Heart right ventricle (tissue), 16 donors: ENCODE results near the gene ZNRF1. TPM values are rescaled to one million over a fixed set of nuclear protein-coding genes. Genes with fewer than 3 reads are reported as not detected.
"Not testable (repeated sequence)": the region's sequence is repeated elsewhere in the genome, so short reads cannot be mapped to it uniquely, and the experiment has no call there.

ENCODE experiments used
- ATAC-seq, 8 donors: fragments of 200-7000 bp; cut with Tn5 transposase; one replicate each; pipeline ENCODE4 v1.9.1; 2020; ENCODE audit warnings: mild to moderate bottlenecking in 8 of 8, moderate library complexity in 8 of 8, moderate number of reproducible peaks in 1 of 8
- DNase-seq, 2 donors: peaks; one replicate each; pipeline ENCODE4 v3.0.0-alpha.2; 2020
- H3K27ac ChIP-seq, 10 donors: fragments of 200-600 bp; sonication (generic) in 2 of 10; one replicate each; pipeline versions ENCODE4 v1.5.0 to v1.8.0; 2020 to 2022; ENCODE audit warnings: mild to moderate bottlenecking in 3 of 10
- H3K27me3 ChIP-seq, 7 donors: fragments of 200-600 bp; one replicate each; pipeline ENCODE4 v1.8.0; 2021 to 2022; ENCODE audit warnings: mild to moderate bottlenecking in 2 of 7
- H3K36me3 ChIP-seq, 9 donors: fragments of 200-600 bp; sonication (generic) in 1 of 9; one replicate each; pipeline versions ENCODE4 v1.5.0 to v1.8.0; 2020 to 2022; ENCODE audit warnings: mild to moderate bottlenecking in 2 of 9
- H3K4me1 ChIP-seq, 9 donors: fragments of 200-600 bp; sonication (generic) in 1 of 9; one replicate each; pipeline versions ENCODE4 v1.5.0 to v1.8.0; 2020 to 2022; ENCODE audit warnings: mild to moderate bottlenecking in 4 of 9
- H3K4me3 ChIP-seq, 10 donors: fragments of 200-600 bp; sonication (generic) in 2 of 10; one replicate each; pipeline versions ENCODE4 v1.5.0 to v1.8.0; 2020 to 2022; ENCODE audit warnings: mild to moderate bottlenecking in 7 of 10, moderate library complexity in 2 of 10
- H3K9me3 ChIP-seq, 11 donors: fragments of 200-600 bp in 10 of 11; sonication (generic) in 2 of 11; one replicate each; pipeline versions ENCODE4 v1.5.0 to v1.8.0; 2013 to 2022; ENCODE audit warnings: mild to moderate bottlenecking in 2 of 11, control low read depth in 1 of 11, moderate library complexity in 1 of 11
- CTCF ChIP-seq, 9 donors: fragments of 200-600 bp; sonication (generic) in 2 of 9; IDR thresholded peaks; one replicate each; pipeline versions ENCODE4 v1.5.0 to v1.8.0; 2021 to 2022; ENCODE audit warnings: antibody characterized with exemption in 9 of 9, mild to moderate bottlenecking in 5 of 9, moderate library complexity in 1 of 9
- WGBS, 2 donors: extraction: QIAGEN DNeasy Blood & Tissue Kit; methylation state at CpG; one replicate each; pipeline ENCODE4 v1.1.7; 2013; ENCODE audit warnings: inconsistent platforms in 1 of 2; 5-methylcytosine and 5-hydroxymethylcytosine counted together
- intact Hi-C, 10 donors: fragments of 100-400 bp; cut with DNase I; formaldehyde crosslinking; loops; one replicate each; pipeline versions ENCODE4 v1.11.1 to v1.14.2; 2022
- polyA plus RNA-seq, 2 donors: library from polyadenylated mRNA; stranded (reverse); fragments of 200-250 nt; gene quantifications; one replicate each; pipeline ENCODE4 v1.2.3, GENCODE V29; 2013
- total RNA-seq, 10 donors: library from RNA; stranded (reverse); fragmentation: NEBNext Ultra II Directional in 3 of 10; extraction: Animal tissue kit (Norgen Biotek cat#: 25700) in 3 of 10; gene quantifications; one replicate each; pipeline versions ENCODE4 v1.2.1 to v1.2.4, GENCODE V29; 2021 to 2023
- donor health status: Arrhythmogenic right ventricular cardiomyopathy.
- donor health status: ischemic (EF 13 %, LVEDD 7.1; RV severe dilation, severe dysfunction).
- donor health status: healthy with polysubstance abuse.
- donor health status: DM: no; HTN: yes; CAD: no.
- donor health status: DM: no; HTN: no; CAD: no.
- donor health status: ischemic (EF 25% LVEDD 6.9; RV normal size, moderate dysfunction).
- donor health status: ischemic (EF 25% LVEDD 5.7; RV mildly dilated, moderate dysfunction).
- donor health status: healthy.
- donor health status: DM: yes; HTN: yes; CAD: no.
- donor health status: Ischemic cardiomyopathy.
- donor health status: ischemic (EF 35%, LVEDD 5.7; RV mildly dilated, moderate dysfunction).
- donor health status: nonischemic (EF 11% LVEDD 7.7; RV severe dilation, severe dysfunction).
- donor health status: DM: yes; HTN: yes; CAD: no.
- donor health status: PGD.
- donor health status: ischemic (EF 29% LVEDD 5.4; RV normal size, mild dysfunction).
- donor health status: nonischemic (EF 23%, LVEDD 6.1; RV moderate dilation, normal function).

Gene ZNRF1
- total and polyA plus RNA-seq, 12 donors, result 13.1 to 30.8 (median 20.8) TPM

DNA sequence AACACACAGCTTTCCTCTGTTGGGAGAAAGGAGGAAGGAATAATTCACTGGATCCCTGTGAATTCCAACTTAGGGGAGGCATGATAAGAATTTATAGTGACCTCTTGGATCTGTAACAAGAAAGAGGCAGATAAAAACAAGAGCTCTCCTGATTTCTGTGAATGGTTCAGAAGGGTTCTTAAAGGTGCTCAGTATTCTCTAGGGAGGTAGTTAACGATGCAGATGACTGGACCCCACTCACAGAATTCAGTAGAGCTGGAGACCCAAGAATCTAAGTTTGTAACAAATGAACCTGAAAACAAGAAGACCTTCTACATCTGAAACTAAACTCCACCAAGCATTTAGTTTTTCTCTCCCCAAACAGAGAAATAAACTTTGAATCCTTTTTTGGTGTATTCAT, 8.6 kb downstream of the ZNRF1 start:
- DNase-seq (no peak), ATAC-seq (no peak)
- Histone ChIP-seq H3K27ac (no peak overlapping the region), H3K4me3 (no peak overlapping the region), H3K27me3 (no peaks in the 10 kb centered on the region), H3K36me3 (no peaks in the 10 kb centered on the region), H3K9me3 (no peaks in the 10 kb centered on the region), H3K4me1 (peaks cover 5 to 64% (median 30%) of the 10 kb centered on the region in 9 donors)
- no peak for TF ChIP-seq CTCF (IDR thresholded peaks at IDR 0.05)
- WGBS, 2 donors, result 69 to 81% methylated on average over 1 of the region's 1 CpG
- intact Hi-C loops, result no loop called here

DNA sequence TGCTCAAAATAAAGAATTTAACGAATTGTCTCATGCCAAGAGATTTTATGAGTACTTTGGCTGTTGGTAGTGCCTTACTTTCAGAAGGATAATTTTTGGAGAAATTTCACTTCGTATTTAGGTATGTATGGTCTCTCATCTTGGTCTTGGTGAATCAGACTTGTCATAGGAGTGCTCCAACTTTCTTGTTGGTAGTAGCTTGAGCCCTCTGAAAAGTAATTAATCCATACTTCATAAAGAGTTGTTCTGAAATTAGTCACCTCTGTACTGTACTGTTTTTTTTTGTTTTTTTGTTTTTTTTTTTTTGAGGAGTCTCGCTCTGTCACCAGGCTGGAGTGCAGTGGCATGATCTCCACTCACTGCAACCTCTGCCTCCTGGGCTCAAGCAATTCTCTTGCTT, 11.6 kb downstream of the ZNRF1 start:
- Histone ChIP-seq H3K4me1 (peaks cover 10 to 66% (median 32%) of the 10 kb centered on the region in 9 donors), H3K27ac (peak overlapping the region in 1 of 10 donors; percentile 91), H3K27me3 (no peaks in the 10 kb centered on the region), H3K4me3 (no peak overlapping the region), H3K9me3 (no peaks in the 10 kb centered on the region), H3K36me3 (no peaks in the 10 kb centered on the region)
- DNase-seq (no peak), ATAC-seq (no peak)
- 81 to 86% methylated on average over 3 of the region's 3 CpGs for WGBS, 2 donors
- intact Hi-C loops, result no loop called here
- TF ChIP-seq CTCF (IDR thresholded peaks at IDR 0.05), result no peak

DNA sequence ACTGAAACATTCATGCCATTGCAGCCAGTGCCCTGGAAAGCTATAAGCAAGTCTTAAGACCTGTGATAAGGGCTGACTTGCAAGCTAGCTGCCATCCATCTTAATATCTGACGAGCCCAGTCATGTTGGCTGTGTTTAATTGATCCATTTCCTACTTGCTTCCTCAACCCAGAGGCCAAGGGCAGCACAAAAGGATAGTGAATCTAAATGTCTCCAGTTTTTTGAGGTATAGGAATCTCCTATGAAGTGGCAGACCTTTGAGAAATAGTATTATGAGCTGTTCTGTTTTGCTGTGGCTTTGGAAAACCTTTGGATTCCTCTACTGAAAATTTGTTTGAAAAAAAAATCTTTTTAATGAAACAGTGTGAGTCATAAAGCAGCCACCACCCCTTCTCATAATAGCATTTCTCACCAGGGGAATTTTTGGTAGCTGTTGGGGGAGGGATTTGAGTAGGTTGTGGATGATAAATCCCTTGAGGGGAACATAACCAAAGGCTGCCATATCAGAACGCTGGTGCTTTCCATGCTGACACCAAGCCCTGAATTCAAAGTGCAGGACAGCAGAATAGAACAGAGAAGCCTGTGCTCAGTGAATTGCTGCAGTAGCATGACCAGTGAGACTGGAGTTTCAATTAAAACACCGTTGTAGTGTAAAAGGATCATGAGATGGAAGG, 12.9 kb downstream of the ZNRF1 start:
- Histone ChIP-seq H3K4me3 (peak overlapping the region in 1 of 10 donors; percentile 10), H3K9me3 (no peaks in the 10 kb centered on the region), H3K27me3 (no peaks in the 10 kb centered on the region), H3K36me3 (no peaks in the 10 kb centered on the region), H3K27ac (peak overlapping the region; percentile 51 to 91 (median 74)), H3K4me1 (peaks cover 10 to 60% (median 35%) of the 10 kb centered on the region in 9 donors)
- DNase-seq, result peak in 1 of 2 donors; percentile 38
- TF ChIP-seq CTCF (IDR thresholded peaks at IDR 0.05), result no peak
- ATAC-seq, result peak; percentile 56 to 94 (median 83)
- intact Hi-C loops, result no loop called here
- 20 to 34% methylated on average over 3 of the region's 3 CpGs for WGBS, 2 donors

- no peaks in the 10 kb centered on the region for H3K36me3 ChIP-seq
- peak in 7 of 8 donors; percentile 16 to 73 (median 50) for ATAC-seq
- intact Hi-C loops, result no loop called here
- H3K27me3 ChIP-seq, result no peaks in the 10 kb centered on the region
- no peaks in the 10 kb centered on the region for H3K9me3 ChIP-seq
- no peak for DNase-seq
- WGBS, 2 donors, result 51 to 63% methylated on average over 8 of the region's 8 CpGs
- H3K4me1 ChIP-seq, result peaks cover 10 to 68% (median 43%) of the 10 kb centered on the region in 9 donors
- H3K27ac ChIP-seq, result peak overlapping the region; percentile 51 to 91 (median 74)
- H3K4me3 ChIP-seq, result peak overlapping the region in 1 of 10 donors; percentile 10
- no peak for TF ChIP-seq CTCF (IDR thresholded peaks at IDR 0.05)
These were observed 13.7 kb downstream of the ZNRF1 start for GRCh38 chr16:75012380-75013081.

- H3K4me3 ChIP-seq, result not testable (repeated sequence)
- WGBS, 2 donors, result 85 to 88% methylated on average over 6 of the region's 6 CpGs
These were observed 14.3 kb downstream of the ZNRF1 start for GRCh38 chr16:75013123-75013522.

More at GRCh38 chr16:75013123-75013522, 14.3 kb downstream of the ZNRF1 start:
- ATAC-seq, H3K36me3 ChIP-seq, DNase-seq, H3K9me3 ChIP-seq, intact Hi-C loops, H3K27me3 ChIP-seq: not testable (repeated sequence)
- Histone ChIP-seq H3K27ac (peak overlapping the region in 9 of 10 donors; percentile 51 to 91 (median 74)), H3K4me1 (peaks cover 10 to 73% (median 49%) of the 10 kb centered on the region in 9 donors)
